Ishikawa (cell line): ENCODE measurements around the gene SCFD2.

Source experiments
- CEBPB ChIP-seq: IDR thresholded peaks from 2 replicates; pipeline ENCODE4 v1.6.1; 2012
- CREB1 ChIP-seq: IDR thresholded peaks from 2 replicates; pipeline ENCODE4 v1.6.1; 2012; ENCODE audit warnings: low read depth
- EGR1 ChIP-seq: IDR thresholded peaks from 2 replicates; pipeline ENCODE4 v1.6.1; 2012
- EP300 ChIP-seq: IDR thresholded peaks from 2 replicates; pipeline ENCODE4 v1.6.1; 2012; ENCODE audit warnings: borderline replicate concordance
- FOXM1 ChIP-seq: IDR thresholded peaks from 2 replicates; pipeline ENCODE4 v1.6.1; 2012; ENCODE audit warnings: low read depth, borderline replicate concordance
- NFIC ChIP-seq: IDR thresholded peaks from 2 replicates; pipeline ENCODE4 v1.6.1; 2012
- RAD21 ChIP-seq: IDR thresholded peaks from 2 replicates; pipeline ENCODE4 v1.6.1; 2012; ENCODE audit warnings: low read depth
- TAF1 ChIP-seq: IDR thresholded peaks from 2 replicates; pipeline ENCODE4 v1.6.1; 2012; ENCODE audit warnings: low read depth, mild to moderate bottlenecking
- TCF12 ChIP-seq: IDR thresholded peaks from 2 replicates; pipeline ENCODE4 v1.6.1; 2012; ENCODE audit warnings: low read depth
- YY1 ChIP-seq: IDR thresholded peaks from 2 replicates; pipeline ENCODE4 v1.6.1; 2012; ENCODE audit warnings: low read depth
- ZBTB7A ChIP-seq: IDR thresholded peaks from 2 replicates; pipeline ENCODE4 v1.6.1; 2012; ENCODE audit warnings: low read depth
- TF ChIP-seq, protein P1 (sequence below): IDR thresholded peaks from 2 replicates; pipeline ENCODE4 v1.6.1; 2012; ENCODE audit warnings: low read depth, mild to moderate bottlenecking
- TF ChIP-seq, protein P2 (sequence below): IDR thresholded peaks from 2 replicates; pipeline ENCODE4 v1.6.1; 2012

DNA sequence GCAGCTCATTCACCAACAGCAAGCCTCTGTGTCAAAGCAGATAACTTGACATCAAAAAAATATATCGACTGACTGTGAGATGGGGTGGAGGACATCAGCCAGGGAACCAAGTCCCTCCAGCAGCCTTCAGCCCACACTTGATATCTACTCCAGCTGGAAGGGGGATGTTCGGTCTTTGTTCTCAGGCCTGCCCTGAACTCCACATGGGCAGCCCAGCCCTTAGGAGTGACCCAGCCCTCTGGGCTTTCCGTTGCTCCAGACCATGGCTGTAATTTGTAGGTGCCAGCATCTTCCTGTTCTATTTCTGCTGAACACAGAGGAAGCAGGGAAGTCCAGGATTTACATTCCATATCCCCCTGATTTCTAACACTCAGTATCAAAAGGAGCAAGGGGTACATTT lies 486.4 kb downstream of the SCFD2 start:
- TF ChIP-seq RAD21: no peak
- TF ChIP-seq, protein P1, sequence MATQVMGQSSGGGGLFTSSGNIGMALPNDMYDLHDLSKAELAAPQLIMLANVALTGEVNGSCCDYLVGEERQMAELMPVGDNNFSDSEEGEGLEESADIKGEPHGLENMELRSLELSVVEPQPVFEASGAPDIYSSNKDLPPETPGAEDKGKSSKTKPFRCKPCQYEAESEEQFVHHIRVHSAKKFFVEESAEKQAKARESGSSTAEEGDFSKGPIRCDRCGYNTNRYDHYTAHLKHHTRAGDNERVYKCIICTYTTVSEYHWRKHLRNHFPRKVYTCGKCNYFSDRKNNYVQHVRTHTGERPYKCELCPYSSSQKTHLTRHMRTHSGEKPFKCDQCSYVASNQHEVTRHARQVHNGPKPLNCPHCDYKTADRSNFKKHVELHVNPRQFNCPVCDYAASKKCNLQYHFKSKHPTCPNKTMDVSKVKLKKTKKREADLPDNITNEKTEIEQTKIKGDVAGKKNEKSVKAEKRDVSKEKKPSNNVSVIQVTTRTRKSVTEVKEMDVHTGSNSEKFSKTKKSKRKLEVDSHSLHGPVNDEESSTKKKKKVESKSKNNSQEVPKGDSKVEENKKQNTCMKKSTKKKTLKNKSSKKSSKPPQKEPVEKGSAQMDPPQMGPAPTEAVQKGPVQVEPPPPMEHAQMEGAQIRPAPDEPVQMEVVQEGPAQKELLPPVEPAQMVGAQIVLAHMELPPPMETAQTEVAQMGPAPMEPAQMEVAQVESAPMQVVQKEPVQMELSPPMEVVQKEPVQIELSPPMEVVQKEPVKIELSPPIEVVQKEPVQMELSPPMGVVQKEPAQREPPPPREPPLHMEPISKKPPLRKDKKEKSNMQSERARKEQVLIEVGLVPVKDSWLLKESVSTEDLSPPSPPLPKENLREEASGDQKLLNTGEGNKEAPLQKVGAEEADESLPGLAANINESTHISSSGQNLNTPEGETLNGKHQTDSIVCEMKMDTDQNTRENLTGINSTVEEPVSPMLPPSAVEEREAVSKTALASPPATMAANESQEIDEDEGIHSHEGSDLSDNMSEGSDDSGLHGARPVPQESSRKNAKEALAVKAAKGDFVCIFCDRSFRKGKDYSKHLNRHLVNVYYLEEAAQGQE: no peak
- TF ChIP-seq, protein P2, sequence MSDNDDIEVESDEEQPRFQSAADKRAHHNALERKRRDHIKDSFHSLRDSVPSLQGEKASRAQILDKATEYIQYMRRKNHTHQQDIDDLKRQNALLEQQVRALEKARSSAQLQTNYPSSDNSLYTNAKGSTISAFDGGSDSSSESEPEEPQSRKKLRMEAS: no peak
- no peak for TF ChIP-seq CREB1
- no peak for TF ChIP-seq CEBPB
- no peak for TF ChIP-seq EGR1
- no peak for TF ChIP-seq TAF1
- TF ChIP-seq ZBTB7A: no peak
- no peak for TF ChIP-seq YY1
- TF ChIP-seq NFIC: no peak
- TF ChIP-seq FOXM1: no peak
- no peak for TF ChIP-seq EP300
- no peak for TF ChIP-seq TCF12
